ENCODE data around the gene SHC3.

Gene SHC3

DNA sequence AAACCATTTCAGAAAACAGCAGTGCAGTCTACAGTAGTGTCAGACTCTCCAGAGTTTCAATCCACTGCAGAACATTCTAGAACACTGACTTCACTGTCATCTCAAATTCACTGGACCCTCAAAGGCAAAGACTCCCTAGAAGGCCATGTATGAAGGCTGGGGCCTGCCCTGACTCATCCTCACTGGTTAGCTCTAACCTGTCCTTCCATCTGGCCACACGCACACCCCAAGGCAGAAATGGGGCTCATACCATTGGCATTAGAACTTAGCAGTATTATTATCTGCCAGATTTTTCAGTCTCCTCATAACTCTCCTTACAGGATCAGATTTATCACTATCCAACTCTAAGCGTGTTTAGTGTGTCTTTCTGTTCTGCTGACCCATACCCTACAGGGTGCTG, 166.9 kb downstream of the SHC3 start:
- no peak overlapping the region for H2BK5ac ChIP-seq (ENCODE audit: low read depth, low read length, poor library complexity)
- H3K4ac ChIP-seq (ENCODE audit: low read depth, low read length), result no peak overlapping the region
- H2BK120ac ChIP-seq (ENCODE audit: insufficient read depth, low read length, poor library complexity), result no peak overlapping the region
- no peak overlapping the region for H3K14ac ChIP-seq (ENCODE audit: low read length)
- H4K91ac ChIP-seq (ENCODE audit: low read depth, low read length), result no peak overlapping the region
- H3K79me2 ChIP-seq (ENCODE audit: control insufficient read depth, insufficient read depth, low read length, poor library complexity), result no peaks in the 10 kb centered on the region
- H3K4me2 ChIP-seq (ENCODE audit: low read length), result no peak overlapping the region
- no peak overlapping the region for H4K8ac ChIP-seq (ENCODE audit: low read depth, low read length)
- no peak overlapping the region for H3K4me3 ChIP-seq (ENCODE audit: low read depth, low read length)
- peaks cover 3% of the 10 kb centered on the region for H3K9me3 ChIP-seq (ENCODE audit: insufficient read depth, low read depth, low read length)
- H3K4me1 ChIP-seq (ENCODE audit: control insufficient read depth in 1 of 2, insufficient read depth in 2 of 2, low read length in 2 of 2), result peaks cover 3 to 7% of the 10 kb centered on the region in 2 experiments
- no peak overlapping the region for H4K12ac ChIP-seq (ENCODE audit: low read depth, low read length)
- no peak overlapping the region for H2BK12ac ChIP-seq (ENCODE audit: low read length)
- no peak for DNase-seq
- no peak overlapping the region for H2AFZ ChIP-seq (ENCODE audit: insufficient read depth, low read length, poor library complexity)
- H3K27me3 ChIP-seq (ENCODE audit: insufficient read depth, low read length), result no peaks in the 10 kb centered on the region
- H2AK5ac ChIP-seq (ENCODE audit: low read length), result no peak overlapping the region
- H3K9ac ChIP-seq (ENCODE audit: low read length), result no peak overlapping the region
- H3K18ac ChIP-seq (ENCODE audit: low read length), result no peak overlapping the region
- no peak overlapping the region for H3K23ac ChIP-seq (ENCODE audit: low read length)
- no peaks in the 10 kb centered on the region for H3K79me1 ChIP-seq (ENCODE audit: low read length)
- no peak overlapping the region for H3K27ac ChIP-seq (ENCODE audit: low read depth, low read length)
- no peaks in the 10 kb centered on the region for H3K36me3 ChIP-seq (ENCODE audit: control insufficient read depth in 1 of 2, insufficient read depth in 2 of 2, low read length in 2 of 2)
- WGBS (ENCODE audit: extremely low coverage, insufficient coverage, insufficient read length), result no CpG with 5 or more reads among the region's 2 CpGs

DNA sequence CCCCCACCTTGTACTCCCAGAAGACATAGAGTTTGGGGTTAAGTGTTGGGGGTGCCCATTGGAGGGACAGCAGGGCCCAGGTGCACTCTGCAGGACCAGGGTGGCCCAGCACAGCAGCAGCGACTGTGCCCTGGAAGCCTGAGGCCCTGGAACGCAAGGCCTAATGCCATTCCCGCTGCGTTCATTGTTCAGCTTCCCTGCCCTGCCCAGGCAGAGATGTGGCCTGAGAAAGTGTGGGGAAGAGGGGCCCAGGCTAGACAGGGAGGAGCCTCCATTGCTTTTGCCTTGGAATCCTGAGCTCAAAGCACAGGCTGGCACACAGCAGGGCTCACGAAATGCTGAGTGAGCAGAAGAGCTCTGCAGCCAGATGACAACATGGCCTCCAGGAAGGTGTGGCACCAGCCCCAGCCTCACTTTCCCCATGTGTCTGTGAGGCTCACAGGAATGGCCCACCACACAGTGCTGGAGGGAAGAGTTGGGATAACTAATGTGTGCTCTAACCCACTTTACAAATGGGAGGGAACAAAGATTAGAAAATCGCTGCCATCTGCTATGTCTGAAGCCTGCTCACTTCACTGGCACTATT, 168.0 kb downstream of the SHC3 start:
- Histone ChIP-seq H3K79me1 (ENCODE audit: low read length) (no peaks in the 10 kb centered on the region), H3K27ac (ENCODE audit: low read depth, low read length) (no peak overlapping the region), H3K4me2 (ENCODE audit: low read length) (no peak overlapping the region), H2AK5ac (ENCODE audit: low read length) (no peak overlapping the region), H3K9ac (ENCODE audit: low read length) (no peak overlapping the region), H3K4me3 (ENCODE audit: low read depth, low read length) (no peak overlapping the region), H3K79me2 (ENCODE audit: control insufficient read depth, insufficient read depth, low read length, poor library complexity) (no peaks in the 10 kb centered on the region), H2BK5ac (ENCODE audit: low read depth, low read length, poor library complexity) (no peak overlapping the region), H4K12ac (ENCODE audit: low read depth, low read length) (no peak overlapping the region), H2AFZ (ENCODE audit: insufficient read depth, low read length, poor library complexity) (no peak overlapping the region), H2BK12ac (ENCODE audit: low read length) (no peak overlapping the region), H3K36me3 (ENCODE audit: control insufficient read depth in 1 of 2, insufficient read depth in 2 of 2, low read length in 2 of 2) (no peaks in the 10 kb centered on the region), H3K23ac (ENCODE audit: low read length) (no peak overlapping the region), H4K91ac (ENCODE audit: low read depth, low read length) (no peak overlapping the region), H2BK120ac (ENCODE audit: insufficient read depth, low read length, poor library complexity) (no peak overlapping the region), H3K4me1 (ENCODE audit: control insufficient read depth in 1 of 2, insufficient read depth in 2 of 2, low read length in 2 of 2) (peaks cover 3 to 7% of the 10 kb centered on the region in 2 experiments), H3K27me3 (ENCODE audit: insufficient read depth, low read length) (no peaks in the 10 kb centered on the region), H3K9me3 (ENCODE audit: insufficient read depth, low read depth, low read length) (peaks cover 3% of the 10 kb centered on the region), H3K4ac (ENCODE audit: low read depth, low read length) (no peak overlapping the region), H3K14ac (ENCODE audit: low read length) (no peak overlapping the region), H3K18ac (ENCODE audit: low read length) (no peak overlapping the region), H4K8ac (ENCODE audit: low read depth, low read length) (no peak overlapping the region)
- no peak for DNase-seq
- WGBS (ENCODE audit: extremely low coverage, insufficient coverage, insufficient read length), result no CpG with 5 or more reads among the region's 6 CpGs

DNA sequence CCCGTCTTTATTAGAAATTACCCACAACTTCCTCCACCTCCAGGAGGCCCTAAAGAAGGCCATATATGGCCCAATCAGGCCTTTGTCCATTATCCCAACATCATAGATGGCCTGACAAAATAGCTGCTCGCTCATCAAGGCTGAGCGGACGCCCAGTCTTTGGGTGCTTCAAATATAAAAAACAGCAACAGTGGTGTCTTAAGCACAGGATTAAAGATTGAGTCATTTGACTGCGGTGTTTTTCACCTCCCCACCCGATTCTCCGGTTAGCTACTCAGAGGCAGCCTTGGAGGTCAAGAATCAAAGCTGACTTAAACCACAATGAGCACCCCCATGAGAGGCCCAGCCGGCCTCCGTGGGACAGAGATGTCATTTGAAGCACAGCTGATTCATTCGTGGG, 168.6 kb downstream of the SHC3 start:
- Histone ChIP-seq H3K79me2 (ENCODE audit: control insufficient read depth, insufficient read depth, low read length, poor library complexity) (no peaks in the 10 kb centered on the region), H3K4ac (ENCODE audit: low read depth, low read length) (no peak overlapping the region), H2BK120ac (ENCODE audit: insufficient read depth, low read length, poor library complexity) (no peak overlapping the region), H2AFZ (ENCODE audit: insufficient read depth, low read length, poor library complexity) (no peak overlapping the region), H3K27ac (ENCODE audit: low read depth, low read length) (no peak overlapping the region), H4K8ac (ENCODE audit: low read depth, low read length) (no peak overlapping the region), H3K18ac (ENCODE audit: low read length) (no peak overlapping the region), H3K79me1 (ENCODE audit: low read length) (no peaks in the 10 kb centered on the region), H2AK5ac (ENCODE audit: low read length) (no peak overlapping the region), H4K91ac (ENCODE audit: low read depth, low read length) (no peak overlapping the region), H3K9ac (ENCODE audit: low read length) (no peak overlapping the region), H3K4me1 (ENCODE audit: control insufficient read depth in 1 of 2, insufficient read depth in 2 of 2, low read length in 2 of 2) (peaks cover 3 to 7% of the 10 kb centered on the region in 2 experiments), H4K12ac (ENCODE audit: low read depth, low read length) (no peak overlapping the region), H3K27me3 (ENCODE audit: insufficient read depth, low read length) (no peaks in the 10 kb centered on the region), H3K9me3 (ENCODE audit: insufficient read depth, low read depth, low read length) (peaks cover 3% of the 10 kb centered on the region), H3K36me3 (ENCODE audit: control insufficient read depth in 1 of 2, insufficient read depth in 2 of 2, low read length in 2 of 2) (peaks cover 0 to 4% of the 10 kb centered on the region in 2 experiments), H2BK5ac (ENCODE audit: low read depth, low read length, poor library complexity) (no peak overlapping the region), H3K14ac (ENCODE audit: low read length) (no peak overlapping the region), H2BK12ac (ENCODE audit: low read length) (no peak overlapping the region), H3K23ac (ENCODE audit: low read length) (no peak overlapping the region), H3K4me3 (ENCODE audit: low read depth, low read length) (no peak overlapping the region), H3K4me2 (ENCODE audit: low read length) (no peak overlapping the region)
- no peak for DNase-seq
- WGBS (ENCODE audit: extremely low coverage, insufficient coverage, insufficient read length), result no CpG with 5 or more reads among the region's 10 CpGs

DNA sequence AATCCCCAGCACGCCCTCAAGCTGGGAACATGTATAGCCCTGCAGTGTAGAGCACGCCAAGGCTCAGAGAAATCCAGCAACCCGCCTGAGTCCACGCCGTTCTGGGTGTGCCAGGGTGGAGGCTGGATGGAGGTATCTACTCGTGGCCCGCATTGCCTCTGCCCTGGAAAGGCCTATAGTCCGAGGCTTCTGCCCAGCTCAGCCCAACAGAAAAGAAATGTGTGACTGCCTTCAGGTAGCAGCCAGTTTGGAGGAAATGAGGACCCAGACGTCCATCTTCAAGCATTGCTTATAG, 169.1 kb downstream of the SHC3 start:
- Histone ChIP-seq H3K18ac (ENCODE audit: low read length) (no peak overlapping the region), H2AFZ (ENCODE audit: insufficient read depth, low read length, poor library complexity) (no peak overlapping the region), H4K12ac (ENCODE audit: low read depth, low read length) (no peak overlapping the region), H3K23ac (ENCODE audit: low read length) (no peak overlapping the region), H2BK12ac (ENCODE audit: low read length) (no peak overlapping the region), H2BK120ac (ENCODE audit: insufficient read depth, low read length, poor library complexity) (no peak overlapping the region), H3K36me3 (ENCODE audit: control insufficient read depth in 1 of 2, insufficient read depth in 2 of 2, low read length in 2 of 2) (peaks cover 0 to 4% of the 10 kb centered on the region in 2 experiments), H3K14ac (ENCODE audit: low read length) (no peak overlapping the region), H4K8ac (ENCODE audit: low read depth, low read length) (no peak overlapping the region), H3K79me1 (ENCODE audit: low read length) (no peaks in the 10 kb centered on the region), H3K27ac (ENCODE audit: low read depth, low read length) (no peak overlapping the region), H3K79me2 (ENCODE audit: control insufficient read depth, insufficient read depth, low read length, poor library complexity) (no peaks in the 10 kb centered on the region), H3K4me1 (ENCODE audit: control insufficient read depth in 1 of 2, insufficient read depth in 2 of 2, low read length in 2 of 2) (peaks cover 3 to 7% of the 10 kb centered on the region in 2 experiments), H3K4ac (ENCODE audit: low read depth, low read length) (no peak overlapping the region), H3K4me3 (ENCODE audit: low read depth, low read length) (no peak overlapping the region), H3K4me2 (ENCODE audit: low read length) (no peak overlapping the region), H3K9ac (ENCODE audit: low read length) (no peak overlapping the region), H3K27me3 (ENCODE audit: insufficient read depth, low read length) (no peaks in the 10 kb centered on the region), H3K9me3 (ENCODE audit: insufficient read depth, low read depth, low read length) (peaks cover 3% of the 10 kb centered on the region), H4K91ac (ENCODE audit: low read depth, low read length) (no peak overlapping the region), H2BK5ac (ENCODE audit: low read depth, low read length, poor library complexity) (no peak overlapping the region), H2AK5ac (ENCODE audit: low read length) (no peak overlapping the region)
- no CpG with 5 or more reads among the region's 9 CpGs for WGBS (ENCODE audit: extremely low coverage, insufficient coverage, insufficient read length)
- no peak for DNase-seq

All from trophoblast cell (in vitro differentiated cells and primary cell).